ENCODE measurements around the gene AGO1. TPM values are rescaled to one million over a fixed set of nuclear protein-coding genes. Genes with fewer than 3 reads are reported as not detected.

The AGO1 gene
- total RNA-seq, 2 experiments from 2014 or later = 15.2 to 16.3 TPM

- intact Hi-C loops (cut with DNase I, micrococcal nuclease) = no loop called here
- Mint-ChIP-seq H3K4me3 (no peak overlapping the region), H3K27ac (no peak overlapping the region), H3K9me3 (no peaks in the 10 kb centered on the region), H3K4me1 (ENCODE audit: low read depth) (no peaks in the 10 kb centered on the region), H3K27me3 (no peaks in the 10 kb centered on the region), H3K36me3 (ENCODE audit: low read depth) (peaks cover 31% of the 10 kb centered on the region)
- no peak for DNase-seq
- ChIA-PET CTCF (interaction anchor here (1.3 kb wide), 1 partner anchor 25 kb away, joined by 4 read pairs; the partner anchor contains the start of gene AGO1), POLR2A (no interaction called here)
- Histone ChIP-seq H3K36me3 (ENCODE audit: insufficient read depth, low read length) (peaks cover 21% of the 10 kb centered on the region), H3K27me3 (ENCODE audit: control insufficient read depth in 1 of 2, insufficient read depth in 2 of 2, low read length in 2 of 2) (no peaks in the 10 kb centered on the region), H3K4me3 (ENCODE audit: low read length) (no peak overlapping the region), H3K9me3 (ENCODE audit: control insufficient read depth in 1 of 2, insufficient read depth in 1 of 2, low read length in 2 of 2) (no peaks in the 10 kb centered on the region), H3K27ac (ENCODE audit: low read depth in 1 of 2, low read length in 2 of 2) (no peak overlapping the region), H3K4me1 (ENCODE audit: insufficient read depth, low read length) (no peaks in the 10 kb centered on the region)
- no peak for TF ChIP-seq CTCF (IDR thresholded peaks at IDR 0.05)
- ATAC-seq (ENCODE audit: poor library complexity) = no peak
Measured at GRCh38 chr1:35857830-35858229, 25.2 kb upstream of the AGO1 start.

DNA sequence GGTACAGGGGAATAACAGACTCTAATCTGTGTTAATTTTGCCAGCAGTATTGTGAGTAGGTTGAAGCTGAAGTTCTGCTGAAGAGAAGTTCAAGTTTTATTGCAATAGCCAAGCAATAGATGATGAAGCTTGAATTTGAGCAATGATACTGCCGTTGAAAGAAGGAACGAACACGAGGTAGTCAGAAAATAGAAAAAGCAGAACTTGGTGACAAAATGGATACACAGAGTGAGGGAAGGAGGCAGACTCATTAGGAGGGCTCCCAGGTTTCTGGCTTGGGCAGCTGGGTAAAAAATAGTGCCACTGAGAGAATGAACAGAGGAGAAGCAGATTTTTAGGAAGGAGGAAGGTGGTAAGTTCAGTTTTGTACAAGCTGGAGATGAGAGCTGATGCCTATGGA is 22.3 kb upstream of the AGO1 start:
- Mint-ChIP-seq H3K27me3 (no peaks in the 10 kb centered on the region), H3K4me3 (no peak overlapping the region), H3K4me1 (ENCODE audit: low read depth) (no peaks in the 10 kb centered on the region), H3K9me3 (no peaks in the 10 kb centered on the region), H3K36me3 (ENCODE audit: low read depth) (peaks cover 4% of the 10 kb centered on the region), H3K27ac (no peak overlapping the region)
- DNase-seq (no peak), ATAC-seq (ENCODE audit: poor library complexity) (no peak)
- ChIA-PET CTCF (no interaction called here), POLR2A (no interaction called here)
- Histone ChIP-seq H3K27me3 (ENCODE audit: control insufficient read depth in 1 of 2, insufficient read depth in 2 of 2, low read length in 2 of 2) (no peaks in the 10 kb centered on the region), H3K36me3 (ENCODE audit: insufficient read depth, low read length) (peaks cover 6% of the 10 kb centered on the region), H3K4me1 (ENCODE audit: insufficient read depth, low read length) (no peaks in the 10 kb centered on the region), H3K4me3 (ENCODE audit: low read length) (no peak overlapping the region), H3K27ac (ENCODE audit: low read depth in 1 of 2, low read length in 2 of 2) (no peak overlapping the region), H3K9me3 (ENCODE audit: control insufficient read depth in 1 of 2, insufficient read depth in 1 of 2, low read length in 2 of 2) (no peaks in the 10 kb centered on the region)
- intact Hi-C loops (cut with DNase I, micrococcal nuclease) = no loop called here
- no peak for TF ChIP-seq CTCF (IDR thresholded peaks at IDR 0.05)

GRCh38 chr1:35863136-35863535 is 19.9 kb upstream of the AGO1 start:
- no peaks in the 10 kb centered on the region for H3K36me3 Mint-ChIP-seq (ENCODE audit: low read depth)
- intact Hi-C loops (cut with DNase I, micrococcal nuclease) = no loop called here
- no peak overlapping the region for H3K4me3 ChIP-seq (ENCODE audit: low read length)
- no peak for DNase-seq
- H3K27me3 Mint-ChIP-seq = no peaks in the 10 kb centered on the region
- ATAC-seq (ENCODE audit: poor library complexity) = no peak
- no peak overlapping the region for H3K4me3 Mint-ChIP-seq
- ChIA-PET POLR2A (no interaction called here), CTCF (interaction anchor here (1.5 kb wide), 1 partner anchor 653 kb away, joined by 3 read pairs; no protein-coding TSS in a partner anchor)
- H3K27ac Mint-ChIP-seq = no peak overlapping the region
- H3K36me3 ChIP-seq (ENCODE audit: insufficient read depth, low read length) = no peaks in the 10 kb centered on the region
- H3K27me3 ChIP-seq (ENCODE audit: control insufficient read depth in 1 of 2, insufficient read depth in 2 of 2, low read length in 2 of 2) = no peaks in the 10 kb centered on the region
- H3K9me3 ChIP-seq (ENCODE audit: control insufficient read depth in 1 of 2, insufficient read depth in 1 of 2, low read length in 2 of 2) = no peaks in the 10 kb centered on the region
- no peak overlapping the region for H3K27ac ChIP-seq (ENCODE audit: low read depth in 1 of 2, low read length in 2 of 2)
- H3K4me1 Mint-ChIP-seq (ENCODE audit: low read depth) = no peaks in the 10 kb centered on the region
- no peaks in the 10 kb centered on the region for H3K9me3 Mint-ChIP-seq
- H3K4me1 ChIP-seq (ENCODE audit: insufficient read depth, low read length) = no peaks in the 10 kb centered on the region
- no peak for TF ChIP-seq CTCF (IDR thresholded peaks at IDR 0.05)

Measured in CD4-positive, alpha-beta T cell (primary cell).